Ishikawa (cell line): Measurements from ENCODE around the gene IGFBP4.

Experiments used
- CEBPB ChIP-seq: IDR thresholded peaks from 2 replicates; pipeline ENCODE4 v1.6.1; 2012
- CREB1 ChIP-seq: IDR thresholded peaks from 2 replicates; pipeline ENCODE4 v1.6.1; 2012; ENCODE audit warnings: low read depth
- EGR1 ChIP-seq: IDR thresholded peaks from 2 replicates; pipeline ENCODE4 v1.6.1; 2012
- EP300 ChIP-seq: IDR thresholded peaks from 2 replicates; pipeline ENCODE4 v1.6.1; 2012; ENCODE audit warnings: borderline replicate concordance
- FOXM1 ChIP-seq: IDR thresholded peaks from 2 replicates; pipeline ENCODE4 v1.6.1; 2012; ENCODE audit warnings: low read depth, borderline replicate concordance
- MAX ChIP-seq: IDR thresholded peaks from 2 replicates; pipeline ENCODE4 v1.6.1; 2012
- NFIC ChIP-seq: IDR thresholded peaks from 2 replicates; pipeline ENCODE4 v1.6.1; 2012
- RAD21 ChIP-seq: IDR thresholded peaks from 2 replicates; pipeline ENCODE4 v1.6.1; 2012; ENCODE audit warnings: low read depth
- REST ChIP-seq: IDR thresholded peaks from 2 replicates; pipeline ENCODE4 v1.6.1; 2012; ENCODE audit warnings: low read depth, mild to moderate bottlenecking
- TAF1 ChIP-seq: IDR thresholded peaks from 2 replicates; pipeline ENCODE4 v1.6.1; 2012; ENCODE audit warnings: low read depth, mild to moderate bottlenecking
- TCF12 ChIP-seq: IDR thresholded peaks from 2 replicates; pipeline ENCODE4 v1.6.1; 2012; ENCODE audit warnings: low read depth
- TEAD4 ChIP-seq: IDR thresholded peaks from 2 replicates; pipeline ENCODE4 v1.6.1; 2012
- USF1 ChIP-seq: IDR thresholded peaks from 2 replicates; pipeline ENCODE4 v1.6.1; 2012
- YY1 ChIP-seq: IDR thresholded peaks from 2 replicates; pipeline ENCODE4 v1.6.1; 2012; ENCODE audit warnings: low read depth
- ZBTB7A ChIP-seq: IDR thresholded peaks from 2 replicates; pipeline ENCODE4 v1.6.1; 2012; ENCODE audit warnings: low read depth

Gene IGFBP4

GRCh38 chr17:40480501-40481003, 37.3 kb downstream of the IGFBP4 start:
- TF ChIP-seq TAF1 (no peak), CREB1 (no peak), ZBTB7A (no peak), MAX (no peak), REST (no peak), CEBPB (no peak), EGR1 (no peak), EP300 (no peak), YY1 (no peak), TCF12 (no peak), NFIC (no peak), USF1 (no peak), FOXM1 (no peak), RAD21 (no peak), TEAD4 (no peak)

- TF ChIP-seq TAF1 (no peak), YY1 (no peak), USF1 (no peak), FOXM1 (no peak), CEBPB (no peak), TEAD4 (no peak), EGR1 (no peak), EP300 (no peak), CREB1 (no peak), REST (no peak), RAD21 (no peak), ZBTB7A (no peak), MAX (no peak), TCF12 (no peak), NFIC (no peak)
Observed at GRCh38 chr17:40481106-40481505, 37.9 kb downstream of the IGFBP4 start.

GRCh38 chr17:40482722-40483121, 39.5 kb downstream of the IGFBP4 start:
- TF ChIP-seq ZBTB7A (no peak), CEBPB (no peak), NFIC (no peak), EP300 (no peak), REST (no peak), TEAD4 (no peak), TAF1 (no peak), RAD21 (no peak), MAX (no peak), CREB1 (no peak), USF1 (no peak), TCF12 (no peak), YY1 (no peak), FOXM1 (no peak), EGR1 (no peak)

GRCh38 chr17:40483679-40484078, 40.4 kb downstream of the IGFBP4 start:
- TF ChIP-seq TEAD4 = no peak
- TF ChIP-seq YY1 = no peak
- TF ChIP-seq CREB1 = no peak
- TF ChIP-seq RAD21 = no peak
- no peak for TF ChIP-seq EGR1
- TF ChIP-seq MAX = no peak
